HG02973 (cell line): ENCODE results near the gene SLC6A16.
"Not testable (repeated sequence)": the region's sequence is repeated elsewhere in the genome, so short reads cannot be mapped to it uniquely, and the experiment has no call there.

ENCODE experiments used
- ATAC-seq: cut with Tn5 transposase; IDR thresholded peaks from one replicate; pipeline ENCODE4 v1.9.1; 2021; ENCODE audit warnings: moderate library complexity; ENCODE audit not compliant: unreplicated experiment

Gene SLC6A16

DNA sequence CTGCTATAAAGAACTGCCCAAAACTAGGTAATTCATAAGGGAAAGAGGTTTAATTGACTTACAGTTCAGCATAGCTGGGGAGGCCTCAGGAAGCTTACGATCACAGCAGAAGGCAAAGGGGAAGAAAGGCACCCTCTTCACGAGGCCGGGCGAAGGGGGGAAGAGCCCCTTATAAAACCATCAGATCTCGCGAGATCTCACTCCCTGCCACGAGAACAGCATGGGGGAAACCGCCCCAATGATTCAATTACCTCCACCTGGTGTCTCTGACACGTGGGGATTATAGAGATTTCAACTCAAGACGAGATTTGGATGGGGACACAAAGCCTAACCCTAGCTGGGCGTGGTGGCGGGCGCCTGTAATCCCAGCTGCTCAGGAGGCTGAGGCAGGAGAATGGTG is 42.8 kb downstream of the SLC6A16 start:
- no peak for ATAC-seq

DNA sequence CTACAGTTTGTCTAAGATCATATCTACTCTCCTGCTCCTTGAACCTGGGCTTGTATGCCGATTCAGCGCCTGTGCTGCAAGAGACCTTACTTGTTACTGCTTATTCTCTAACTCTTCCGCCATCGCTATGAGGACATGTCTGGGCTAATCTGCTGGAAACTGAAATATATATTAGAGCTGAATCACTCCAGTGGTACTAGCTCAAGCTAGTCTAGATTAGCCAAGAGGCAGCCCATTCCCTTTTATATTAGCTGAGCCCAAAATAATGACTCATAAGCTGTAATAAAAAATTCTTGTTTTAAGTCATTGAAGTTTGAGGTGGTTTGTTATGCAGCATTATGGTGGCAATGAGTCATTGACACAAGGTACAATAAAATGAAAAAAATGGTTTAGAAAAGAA is 52.8 kb downstream of the SLC6A16 start:
- ATAC-seq: no peak

DNA sequence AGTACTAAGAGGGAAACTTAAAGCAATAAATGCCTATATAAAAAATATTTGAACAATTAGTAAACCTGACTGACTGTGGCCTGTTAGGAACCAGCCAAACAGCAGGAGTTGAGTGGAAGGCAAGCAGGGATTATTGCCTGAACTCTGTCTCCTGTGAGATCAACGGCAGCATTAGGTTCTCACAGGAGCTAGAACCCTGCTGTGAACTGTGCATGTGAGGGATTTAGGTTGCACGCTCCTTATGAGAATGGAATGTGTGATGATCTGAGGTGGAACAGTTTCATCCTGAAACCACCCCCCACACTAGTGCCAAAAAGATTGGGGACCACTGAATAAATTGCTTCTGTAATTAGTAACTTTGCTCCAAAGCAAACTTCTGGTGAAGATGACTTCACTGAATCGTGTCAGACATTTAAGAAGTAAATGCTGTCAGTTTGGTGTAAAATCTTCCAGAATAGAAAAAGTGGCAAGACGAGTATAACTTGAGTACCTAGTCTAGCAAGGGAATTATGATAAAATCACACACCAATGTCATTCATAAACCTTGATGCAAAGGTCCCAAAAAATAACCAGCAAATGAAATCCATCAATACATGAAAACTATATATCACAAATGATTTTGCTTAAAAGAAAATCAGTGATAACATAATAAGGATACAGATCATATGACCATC is 53.8 kb downstream of the SLC6A16 start:
- ATAC-seq: no peak

DNA sequence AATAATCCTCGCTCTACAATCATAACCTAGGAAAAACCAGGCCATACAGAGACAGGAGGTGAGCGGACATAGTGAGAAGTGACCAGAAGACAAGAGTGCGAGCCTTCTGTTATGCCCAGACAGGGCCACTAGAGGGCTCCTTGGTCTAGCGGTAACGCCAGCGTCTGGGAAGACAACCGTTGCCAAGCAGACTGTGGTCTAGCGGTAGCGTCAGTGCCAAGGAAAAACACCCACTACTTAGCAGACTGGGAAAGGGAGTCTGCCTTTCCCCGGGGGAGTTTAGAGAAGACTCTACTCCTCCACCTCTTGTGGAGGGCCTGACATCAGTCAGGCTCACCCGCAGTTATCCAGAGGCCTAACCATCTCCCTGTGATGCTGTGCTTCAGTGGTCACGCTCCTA is 58.6 kb downstream of the SLC6A16 start:
- ATAC-seq: not testable (repeated sequence)

DNA sequence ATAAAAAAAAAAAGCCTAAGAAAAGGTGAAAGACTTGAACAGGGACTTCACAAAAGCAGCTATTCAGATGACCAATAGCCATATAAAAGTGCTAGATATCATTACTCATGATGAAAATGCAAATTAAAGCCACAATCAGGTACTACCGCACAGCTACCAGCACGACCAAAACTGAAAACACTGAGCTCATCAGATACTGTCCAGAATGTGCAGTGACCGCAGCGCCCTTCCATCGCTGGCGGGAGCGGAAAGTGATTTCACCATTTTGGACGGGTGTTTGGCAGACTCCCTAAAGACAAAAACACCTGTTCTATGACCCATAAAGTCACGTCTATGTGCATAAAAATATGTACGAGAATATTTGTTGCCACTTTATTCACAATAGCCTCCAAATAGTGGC is 60.7 kb downstream of the SLC6A16 start:
- ATAC-seq: no peak

DNA sequence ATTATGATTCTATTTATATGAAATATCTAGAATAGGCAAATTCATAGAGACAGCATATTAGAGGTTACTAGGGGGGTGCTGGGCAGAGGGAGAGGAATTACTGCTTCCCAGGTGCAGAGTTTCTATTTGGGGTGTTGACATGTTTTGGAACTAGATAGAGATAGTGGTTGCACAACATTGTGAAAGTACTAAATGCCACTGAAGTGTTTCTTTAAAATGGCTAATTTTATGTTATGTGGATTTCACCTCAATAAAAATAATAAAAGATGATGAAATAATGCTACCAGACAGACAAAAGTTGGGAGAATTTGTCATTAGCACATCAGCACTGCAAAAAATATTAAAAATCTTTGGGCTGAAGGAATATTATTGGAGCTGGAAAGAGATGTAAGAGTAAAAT is 63.4 kb downstream of the SLC6A16 start:
- no peak for ATAC-seq

DNA sequence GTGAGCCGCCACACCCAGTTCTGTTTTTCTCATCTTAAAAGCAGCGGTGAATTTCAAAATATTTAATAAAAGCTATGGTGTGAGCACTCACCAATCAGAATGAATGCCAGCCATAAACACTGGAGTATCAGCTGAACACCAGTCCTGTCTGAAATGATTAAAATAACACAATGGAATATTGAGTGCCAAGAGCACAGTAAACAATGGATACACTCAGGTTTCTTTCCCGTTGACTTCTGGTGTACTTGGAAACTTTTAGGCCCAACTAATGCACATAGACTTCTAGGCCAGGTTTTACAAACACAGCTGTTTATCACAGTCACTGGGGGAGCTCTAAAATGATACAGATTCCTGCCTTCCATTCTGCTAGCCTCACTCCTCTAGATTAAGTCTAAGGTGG is 68.3 kb downstream of the SLC6A16 start:
- no peak for ATAC-seq

DNA sequence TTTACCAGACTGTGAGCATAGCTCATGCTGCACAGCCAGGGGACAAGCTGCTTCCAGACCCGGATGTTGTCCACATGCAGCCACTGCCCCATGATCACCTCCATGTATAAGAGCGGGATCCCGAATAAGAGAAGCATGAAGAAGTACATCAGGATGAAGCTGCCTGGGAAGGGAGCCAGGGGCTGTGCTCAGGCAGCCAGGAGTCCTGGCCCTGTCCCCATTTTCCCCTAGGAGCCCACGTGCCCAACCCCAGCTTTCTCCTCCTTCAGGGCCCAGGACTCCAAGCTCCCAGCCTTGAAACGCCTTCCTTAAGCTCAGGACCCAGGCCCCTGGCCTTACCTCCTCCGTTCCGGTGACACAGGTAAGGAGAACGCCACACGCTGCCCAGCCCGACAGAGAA is 69.3 kb downstream of the SLC6A16 start:
- ATAC-seq: no peak

DNA sequence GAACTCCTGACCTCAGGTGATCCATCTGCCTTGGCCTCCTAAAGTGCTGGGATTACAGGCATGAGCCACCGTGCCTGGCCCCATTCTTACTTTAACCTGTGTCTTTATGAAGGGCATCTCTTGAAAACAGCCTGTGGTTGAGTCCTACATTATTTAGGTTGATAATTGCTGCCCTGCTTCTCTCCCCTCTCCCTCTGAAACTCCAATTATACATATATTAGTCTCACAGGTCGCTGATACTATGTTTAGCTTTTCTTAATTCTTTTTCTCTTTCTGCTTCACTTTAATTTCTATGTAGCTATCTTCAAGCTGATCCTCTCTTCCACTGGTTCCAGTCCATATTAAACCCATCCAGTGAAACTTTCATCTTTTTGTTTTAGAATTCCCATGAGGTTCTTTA is 75.1 kb downstream of the SLC6A16 start:
- ATAC-seq: no peak

DNA sequence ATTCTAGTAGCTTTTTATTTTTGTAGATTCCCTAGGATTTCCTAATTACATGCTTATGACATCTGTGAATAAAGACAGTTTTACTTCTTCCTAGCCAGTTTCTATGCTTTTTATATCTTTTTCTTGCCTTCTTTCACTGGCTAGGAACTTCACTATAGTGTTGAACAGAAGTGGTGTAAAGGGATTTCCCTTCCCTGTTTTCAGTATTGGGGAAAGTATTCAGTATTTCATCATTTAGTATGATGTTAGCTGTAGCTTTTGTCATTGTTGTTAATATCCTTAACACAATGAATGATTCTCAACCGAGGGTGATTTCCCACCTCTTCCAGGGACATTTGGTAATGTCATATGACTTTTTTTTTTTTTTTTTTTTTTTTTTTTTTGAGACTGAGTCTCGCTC is 77.3 kb downstream of the SLC6A16 start:
- ATAC-seq: no peak

DNA sequence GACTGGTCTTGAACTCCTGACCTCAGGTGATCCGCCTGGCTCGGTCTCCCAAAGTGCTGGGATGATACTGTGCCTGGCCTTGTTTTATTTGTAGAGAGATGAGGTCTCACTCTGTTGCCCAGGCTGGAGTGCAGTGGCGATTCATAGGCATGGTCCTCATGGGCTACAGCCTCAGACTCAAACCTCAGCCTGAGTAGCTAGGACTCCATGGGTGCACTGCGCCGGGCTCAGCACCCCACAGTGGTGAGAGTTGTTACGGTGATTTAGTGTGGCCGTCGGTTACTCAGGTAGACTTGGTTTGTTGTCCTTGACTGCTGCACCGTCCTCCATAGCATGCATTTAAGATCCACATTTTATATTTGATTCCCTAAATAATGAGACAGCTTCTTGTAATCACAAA is 80.7 kb downstream of the SLC6A16 start:
- ATAC-seq: no peak

DNA sequence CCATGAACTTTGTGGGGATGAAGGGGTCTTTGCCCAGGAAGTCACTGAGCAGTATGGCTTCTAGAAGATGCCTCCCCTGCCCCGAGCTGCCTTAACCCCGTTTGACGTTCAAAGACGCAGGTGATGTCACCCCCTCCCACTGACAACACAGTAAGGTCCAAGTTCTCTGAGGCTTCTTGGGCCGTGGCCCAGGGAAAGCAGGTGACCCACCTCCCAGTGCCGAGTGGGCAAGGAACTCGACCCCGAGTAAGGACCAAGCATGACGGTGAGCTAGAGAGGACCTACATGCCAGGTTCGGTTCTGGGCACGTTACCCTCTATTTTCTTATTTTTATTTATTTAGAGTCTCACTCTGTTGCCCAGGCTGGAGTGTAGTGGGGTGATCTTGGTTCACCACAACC is 81.3 kb downstream of the SLC6A16 start:
- no peak for ATAC-seq

DNA sequence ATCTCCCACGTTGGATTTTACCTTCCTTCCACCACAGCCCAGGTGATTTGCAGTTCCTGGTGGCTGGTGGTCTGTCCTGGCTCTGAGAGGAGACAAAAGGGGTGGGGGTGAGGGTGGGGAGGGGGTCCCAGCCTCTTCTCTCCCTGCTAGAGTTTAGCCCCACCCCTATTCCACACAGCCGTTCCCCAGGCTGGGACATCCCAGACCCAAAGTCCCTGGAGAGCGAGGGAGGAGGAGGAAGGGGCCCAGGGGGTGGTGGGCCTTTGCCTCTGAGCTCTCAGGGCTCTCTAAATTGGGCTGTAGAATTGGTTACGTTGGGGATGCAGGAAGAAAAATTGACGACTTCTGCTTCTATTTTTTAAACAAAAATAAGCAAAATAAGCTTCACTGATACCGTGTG is 81.9 kb downstream of the SLC6A16 start:
- no peak for ATAC-seq

DNA sequence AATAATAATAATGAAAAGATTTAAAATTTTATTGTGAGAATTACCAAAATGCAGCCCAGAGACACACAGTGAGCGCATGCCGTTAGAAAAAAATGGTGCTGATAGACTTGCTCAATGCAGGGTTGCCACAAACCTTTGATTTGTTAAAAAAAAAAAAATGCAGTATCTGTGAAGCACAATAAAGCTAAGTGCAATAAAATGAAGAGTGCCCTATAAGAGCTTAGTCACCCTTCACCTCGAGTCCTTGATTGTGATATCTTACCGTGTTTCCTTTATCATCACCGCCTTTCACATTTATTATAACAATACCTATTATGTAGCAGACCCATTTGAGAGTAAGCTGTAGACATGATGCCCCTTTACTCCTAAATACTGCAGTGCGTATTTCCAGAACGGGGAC is 83.2 kb downstream of the SLC6A16 start:
- no peak for ATAC-seq
